Astrocyte of the hippocampus (primary cell): ENCODE results near the gene PSTPIP2.
"Not testable (repeated sequence)": the region's sequence is repeated elsewhere in the genome, so short reads cannot be mapped to it uniquely, and the experiment has no call there.

Source experiments
- DNase-seq: peaks from one replicate; pipeline ENCODE4 v3.0.0; 2011; ENCODE audit warnings: low read depth, low spot score

The PSTPIP2 gene

GRCh38 chr18:46035696-46036680, 36.1 kb downstream of the PSTPIP2 start:
- DNase-seq = peak; percentile 90

- DNase-seq = no peak
Observed at GRCh38 chr18:46034230-46034629, 37.8 kb downstream of the PSTPIP2 start.

DNA sequence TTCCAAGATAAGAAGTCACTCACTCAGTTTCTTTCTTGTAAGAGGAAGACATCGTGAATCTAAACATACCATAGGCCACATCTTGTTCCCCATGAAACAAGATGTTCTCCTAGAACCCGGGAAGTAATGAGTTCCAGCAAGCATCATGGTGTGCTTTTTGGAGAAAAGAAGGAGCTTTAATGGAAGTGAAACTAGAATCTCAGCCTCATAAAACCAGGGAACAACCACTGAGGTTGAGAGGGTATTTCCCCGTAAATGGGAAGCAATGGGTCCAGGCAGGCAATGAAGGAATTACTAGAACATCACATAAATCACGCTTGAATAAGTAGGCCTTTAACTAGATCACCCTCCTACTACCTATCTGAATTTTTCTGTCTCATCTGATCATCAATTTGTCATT, 40.3 kb downstream of the PSTPIP2 start:
- no peak for DNase-seq

- no peak for DNase-seq
Observed at GRCh38 chr18:46028536-46028891, 43.5 kb downstream of the PSTPIP2 start.

DNA sequence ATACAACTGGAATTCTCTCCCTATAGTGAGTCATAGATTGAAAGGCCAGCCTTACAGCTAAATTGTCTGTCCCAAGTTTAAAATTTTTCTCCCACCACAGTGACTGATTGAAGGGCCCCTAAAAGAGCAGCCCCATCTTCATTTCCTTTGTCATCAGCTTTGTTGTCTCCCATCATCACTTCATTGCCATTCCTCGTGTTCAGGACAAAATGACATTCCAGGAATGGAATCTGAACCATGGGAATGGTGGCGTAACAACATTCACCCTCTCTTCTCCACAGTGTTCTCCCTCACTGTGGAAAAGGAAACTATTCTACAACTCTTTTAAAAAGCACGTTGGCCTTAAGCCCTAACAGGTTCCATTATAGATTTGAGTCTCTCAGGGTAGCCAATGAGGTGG, 52.1 kb downstream of the PSTPIP2 start:
- peak; percentile 13 for DNase-seq

DNA sequence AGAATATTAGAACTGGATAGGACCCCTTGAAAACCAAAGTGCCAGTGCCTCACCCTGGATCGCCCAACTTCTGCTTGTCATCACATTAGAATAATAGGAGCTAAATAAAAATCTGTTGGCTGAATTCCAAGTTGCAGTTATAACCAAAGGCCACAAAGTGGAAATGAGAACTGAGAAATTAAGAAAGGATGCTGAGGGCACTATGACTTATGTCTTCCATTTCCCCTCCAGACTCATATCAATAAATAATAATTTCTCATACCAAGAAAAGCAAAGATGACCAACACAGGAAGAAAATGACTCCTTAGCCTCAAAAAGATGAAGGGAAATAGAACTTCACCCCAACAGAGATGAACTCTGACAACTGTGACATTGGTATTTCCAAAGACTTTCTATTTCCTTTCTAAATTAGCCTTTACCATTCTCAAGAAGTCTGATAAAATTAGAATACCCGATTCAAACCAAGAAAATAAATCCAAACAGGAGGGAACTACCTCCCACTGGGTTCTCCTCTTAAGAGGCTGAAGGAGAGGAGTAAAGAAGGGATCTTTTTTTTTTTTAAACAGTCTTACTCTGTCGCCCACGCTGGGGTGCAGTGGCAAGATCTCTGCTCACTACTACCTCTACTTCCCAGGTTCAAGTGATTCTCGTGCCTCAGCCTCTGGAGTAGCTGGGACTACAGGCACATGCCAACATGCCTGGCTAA, 58.4 kb downstream of the PSTPIP2 start:
- no peak for DNase-seq

GRCh38 chr18:46010676-46011075, 61.4 kb downstream of the PSTPIP2 start:
- peak; percentile 34 for DNase-seq

DNA sequence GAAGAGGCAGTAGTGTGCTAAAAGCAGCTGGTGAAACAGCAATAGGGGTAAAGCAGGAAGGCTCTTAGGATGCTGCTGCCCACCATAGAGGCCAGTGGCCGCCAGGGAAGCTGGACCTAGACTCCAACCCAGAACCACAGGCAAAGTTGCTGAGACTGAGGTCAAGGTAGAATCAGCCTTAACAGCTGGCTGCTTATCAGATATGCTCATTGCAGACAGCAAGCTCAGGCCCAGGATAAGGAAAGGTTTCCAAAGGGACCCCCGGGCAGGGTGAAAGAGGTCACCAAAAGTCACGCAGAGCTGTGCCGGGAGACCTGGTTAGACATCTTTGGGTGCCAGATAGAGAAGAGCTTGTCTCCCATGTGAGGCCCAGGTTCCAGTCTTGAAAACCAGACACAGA, 62.0 kb downstream of the PSTPIP2 start:
- no peak for DNase-seq

GRCh38 chr18:46009125-46009840, 62.8 kb downstream of the PSTPIP2 start:
- DNase-seq = no peak

DNA sequence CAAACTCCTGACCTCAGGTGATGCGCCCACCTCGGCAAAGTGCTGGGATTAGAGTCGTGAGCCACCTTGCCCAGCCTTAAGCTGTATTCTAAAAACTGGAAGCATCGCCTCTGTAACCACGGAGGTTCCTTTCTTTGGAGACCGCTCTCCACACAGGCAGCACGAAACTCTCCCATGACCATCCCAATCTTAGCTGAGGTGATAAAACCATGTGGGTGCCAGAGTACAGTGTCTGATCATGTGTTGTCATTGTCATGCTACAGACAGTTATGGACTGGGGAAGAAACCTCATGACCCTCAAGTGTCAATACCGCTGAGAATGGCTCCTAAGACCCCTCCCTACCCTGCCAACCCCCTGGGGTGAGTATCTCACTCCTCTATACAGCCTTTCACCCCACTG, 63.5 kb downstream of the PSTPIP2 start:
- no peak for DNase-seq

- DNase-seq = no peak
Observed at GRCh38 chr18:46007165-46007564, 64.9 kb downstream of the PSTPIP2 start.

GRCh38 chr18:46002934-46003333, 69.1 kb downstream of the PSTPIP2 start:
- no peak for DNase-seq

GRCh38 chr18:46001892-46002291, 70.2 kb downstream of the PSTPIP2 start:
- no peak for DNase-seq

DNA sequence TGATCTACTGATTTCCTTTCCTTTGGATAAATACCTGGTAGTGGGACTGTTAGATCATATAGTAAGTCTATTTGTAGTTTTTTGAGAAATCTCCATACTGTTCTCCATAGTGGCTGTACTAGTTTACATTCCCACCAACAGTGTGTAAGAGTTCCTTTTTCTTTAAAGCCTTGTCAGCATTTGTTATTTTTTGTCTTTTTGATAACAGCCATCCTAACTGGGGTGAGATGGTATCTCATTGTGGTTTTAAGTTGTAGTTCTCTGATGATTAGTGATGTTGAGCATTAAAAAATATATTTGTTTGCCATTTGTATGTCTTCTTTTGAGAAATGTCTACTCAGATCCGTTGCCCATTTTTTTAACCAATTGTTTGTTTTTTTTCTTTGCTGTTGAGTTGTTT, 71.0 kb downstream of the PSTPIP2 start:
- no peak for DNase-seq

GRCh38 chr18:45999536-45999935, 72.5 kb downstream of the PSTPIP2 start:
- no peak for DNase-seq

GRCh38 chr18:45998244-45998643, 73.8 kb downstream of the PSTPIP2 start:
- no peak for DNase-seq

GRCh38 chr18:45997700-45998151, 74.3 kb downstream of the PSTPIP2 start:
- DNase-seq = no peak

DNA sequence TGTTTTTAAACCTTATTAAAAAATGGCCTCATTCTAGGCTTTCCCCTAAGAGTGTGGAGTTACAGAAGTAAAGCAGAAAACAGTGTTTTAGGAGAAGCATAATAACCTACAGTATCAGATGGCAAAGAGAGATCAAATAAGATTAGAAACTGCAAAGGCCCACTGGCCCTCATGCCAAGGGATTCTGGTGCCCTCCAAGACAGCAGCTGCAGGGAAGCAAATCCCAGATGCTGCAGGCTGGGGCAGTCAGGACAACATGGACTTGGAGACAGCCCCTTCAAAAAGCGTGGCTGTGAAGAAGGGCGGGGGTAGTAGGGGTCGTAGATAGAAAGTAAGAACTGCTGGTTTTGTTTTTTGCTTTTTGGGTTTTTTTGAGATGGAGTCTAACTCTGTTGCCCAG, 76.6 kb downstream of the PSTPIP2 start:
- no peak for DNase-seq

DNA sequence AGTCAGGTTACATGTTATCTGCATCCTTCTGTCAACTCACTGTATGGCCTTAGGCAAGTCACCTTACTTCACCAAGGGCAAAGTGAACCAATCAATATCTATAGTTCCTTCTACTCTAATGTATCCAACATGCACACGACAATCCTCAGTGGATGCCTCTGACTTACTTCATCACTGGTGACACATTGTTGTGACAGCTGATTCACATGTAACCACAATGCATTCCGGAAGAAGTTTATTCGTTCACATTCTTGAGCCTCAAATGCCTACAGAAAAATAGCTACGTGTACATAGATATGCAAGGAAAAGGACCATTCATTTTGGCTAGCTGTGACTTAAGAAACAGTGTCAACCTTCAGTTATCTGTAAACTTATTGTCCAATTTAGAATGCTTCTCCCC, 78.6 kb downstream of the PSTPIP2 start:
- DNase-seq = peak; percentile 79

GRCh38 chr18:45992527-45992926, 79.5 kb downstream of the PSTPIP2 start:
- DNase-seq = not testable (repeated sequence)

- no peak for DNase-seq
Observed at GRCh38 chr18:45991788-45992187, 80.3 kb downstream of the PSTPIP2 start.
